Stimulated activated naive CD4-positive, alpha-beta T cell (primary cell): ENCODE measurements around the gene CNTNAP2.

Source experiments
- DNase-seq, 6 experiments: peaks; one replicate each; lab custom pipeline; 2025; lab: John Stamatoyannopoulos, UW

CNTNAP2 gene

DNA sequence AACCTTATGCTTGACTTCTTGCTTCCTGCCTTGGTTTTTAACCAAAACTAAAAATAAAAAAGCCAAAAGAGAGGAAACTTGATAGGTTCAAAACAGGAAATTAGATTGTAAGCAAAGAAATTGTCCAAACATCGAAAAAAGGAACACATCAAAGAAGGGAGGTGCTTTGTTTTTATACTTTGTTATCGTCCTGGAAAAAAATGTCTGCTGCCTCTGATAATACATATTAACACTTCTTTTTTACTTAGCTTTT lies 2187.4 kb downstream of the CNTNAP2 start:
- DNase-seq = no peak

DNA sequence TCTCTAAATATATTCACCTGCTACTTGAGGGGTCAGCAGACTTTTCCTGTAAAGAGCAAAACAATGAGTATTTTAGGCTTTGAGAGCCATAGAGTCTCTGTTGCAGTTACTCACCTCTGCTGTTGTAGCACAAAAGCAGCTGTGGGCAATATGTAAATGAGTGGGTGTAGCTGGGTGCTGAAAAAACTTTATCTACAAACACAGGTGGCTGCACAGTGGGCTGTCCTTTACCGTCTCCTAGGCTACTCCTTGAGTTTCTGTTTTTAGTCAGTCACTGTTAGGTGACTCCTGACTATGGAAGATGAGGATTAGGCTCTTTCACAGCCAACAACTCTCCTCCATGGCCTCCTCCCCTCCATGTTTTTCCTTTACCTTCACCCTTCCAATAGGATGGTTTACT lies 2187.9 kb downstream of the CNTNAP2 start:
- DNase-seq = no peak

DNA sequence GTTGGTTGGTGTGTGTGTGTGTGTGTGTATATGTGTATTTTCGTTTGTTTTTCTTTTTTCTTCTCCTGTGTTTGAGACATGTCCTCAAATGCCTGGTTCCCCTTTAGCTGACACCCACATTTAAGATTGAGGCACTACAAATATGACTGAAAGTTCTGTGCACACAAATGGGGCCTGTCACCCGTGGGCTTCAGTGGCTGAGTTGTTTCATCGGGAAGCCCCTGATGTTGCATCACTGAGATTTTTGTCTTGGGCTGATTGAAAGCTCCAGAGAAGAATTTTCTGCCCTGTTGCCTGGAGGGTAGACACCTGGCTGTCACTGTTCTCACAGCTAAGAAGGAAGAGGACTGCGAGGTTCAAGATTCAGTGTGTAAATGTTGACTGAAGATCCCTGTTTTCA lies 2190.2 kb downstream of the CNTNAP2 start:
- DNase-seq = no peak

DNA sequence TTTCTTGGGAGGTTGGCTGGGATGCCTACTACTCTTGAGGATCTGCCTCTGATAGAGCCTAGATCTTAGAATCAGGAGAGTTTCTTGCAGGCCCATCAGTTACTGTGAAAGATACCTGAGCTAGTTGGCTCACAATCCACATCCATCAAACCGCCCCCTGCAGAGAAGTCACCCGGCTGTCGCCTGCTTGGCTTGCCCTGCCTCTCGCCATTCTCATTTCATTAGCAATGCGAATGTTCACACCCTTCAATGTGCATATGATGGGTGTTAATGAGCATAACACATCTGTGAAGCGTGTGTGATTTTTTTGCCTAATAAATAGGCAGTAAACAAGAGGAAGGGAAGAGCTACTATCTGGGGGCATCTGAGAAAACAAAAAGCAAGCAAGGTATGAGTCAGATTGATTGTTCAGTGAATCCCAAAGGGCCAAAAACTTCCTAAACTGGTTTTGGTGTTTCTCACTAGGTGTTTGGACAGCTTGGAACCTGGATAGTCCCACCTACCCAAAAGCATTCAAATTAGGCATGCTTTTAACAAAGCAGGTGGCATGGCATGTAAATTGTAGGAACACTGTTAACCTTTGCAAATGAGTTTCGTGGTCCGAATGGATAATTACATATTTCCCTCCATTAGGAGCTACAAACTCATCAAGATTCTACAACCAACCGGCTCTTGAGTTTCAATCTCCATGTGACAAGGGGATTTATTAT lies 2201.7 kb downstream of the CNTNAP2 start:
- no peak for DNase-seq

DNA sequence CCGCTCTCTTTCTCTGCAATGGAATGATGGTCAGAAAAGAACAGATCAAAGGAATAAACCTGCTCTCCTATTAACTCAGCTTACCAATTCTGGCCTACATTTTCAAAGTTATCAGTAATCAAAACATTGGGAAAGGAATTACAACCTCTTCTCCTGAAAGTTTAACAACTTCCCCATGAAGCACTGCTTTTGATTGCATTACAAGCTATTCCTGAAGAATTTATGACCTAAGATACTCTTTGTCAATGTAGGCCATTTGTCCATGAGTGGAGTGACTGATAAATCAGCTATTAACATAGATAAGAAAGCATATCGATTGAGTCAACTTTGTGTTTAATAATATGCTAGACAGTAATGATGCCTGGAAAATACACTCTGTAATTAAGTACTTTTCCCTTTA lies 2202.2 kb downstream of the CNTNAP2 start:
- DNase-seq = no peak

DNA sequence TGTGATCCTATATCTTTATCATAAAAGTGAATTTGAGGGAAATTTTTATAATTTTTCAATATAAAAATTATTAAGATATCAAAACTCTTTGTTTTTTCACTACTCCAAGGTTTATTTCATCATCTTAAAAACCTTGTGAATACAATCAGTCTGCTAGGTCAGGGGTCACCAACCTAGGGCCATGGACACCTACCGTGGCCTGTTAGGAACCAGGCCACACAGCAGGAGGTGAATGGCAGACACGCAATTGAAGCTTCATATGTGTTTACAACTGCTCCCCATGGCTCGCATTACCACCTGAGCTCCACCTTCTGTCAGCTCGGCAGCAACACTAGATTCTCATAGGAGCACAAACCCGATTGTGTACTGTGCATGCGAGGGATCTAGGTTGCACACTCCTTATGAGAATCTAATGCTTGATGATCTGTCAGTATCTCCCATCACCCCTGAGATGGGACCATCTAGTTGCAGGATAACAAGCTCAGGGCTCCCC lies 2202.8 kb downstream of the CNTNAP2 start:
- no peak for DNase-seq

DNA sequence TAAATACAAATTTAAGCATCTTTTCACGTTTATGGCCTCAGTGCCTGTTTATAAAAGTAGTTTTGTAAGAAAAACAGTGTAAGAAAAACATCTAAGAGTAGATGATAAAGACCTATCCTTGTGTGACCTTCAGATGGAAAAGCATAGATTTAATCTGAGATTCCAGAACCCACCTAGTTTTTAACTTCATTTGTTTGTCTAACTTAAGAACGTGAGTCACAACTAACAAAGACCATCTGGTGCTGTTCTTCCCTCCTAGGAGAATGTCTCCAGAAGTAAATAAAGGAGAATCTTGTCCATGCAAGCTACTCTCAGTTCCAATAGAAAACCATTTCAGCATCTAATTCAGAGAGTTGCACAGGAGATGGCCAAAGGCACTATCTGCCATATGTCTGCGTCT lies 2208.6 kb downstream of the CNTNAP2 start:
- no peak for DNase-seq

DNA sequence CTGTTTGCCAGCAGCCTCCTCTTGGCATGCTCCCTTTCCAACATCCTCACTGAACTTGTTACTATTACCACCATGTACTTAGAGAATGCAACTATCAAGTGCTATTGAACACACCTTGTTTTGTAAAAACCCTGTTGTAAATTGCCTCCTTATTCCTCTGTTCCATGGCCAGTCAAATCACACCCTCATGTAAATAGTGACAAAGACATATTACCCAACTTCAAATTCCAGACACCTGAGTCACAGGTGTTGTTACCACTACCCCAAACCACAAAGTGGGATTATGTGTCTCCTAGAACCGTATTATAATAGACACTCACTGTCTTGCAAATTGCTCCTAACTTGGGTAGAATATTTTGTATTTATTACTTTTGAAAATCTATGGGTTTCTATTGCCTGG lies 2210.8 kb downstream of the CNTNAP2 start:
- no peak for DNase-seq

DNA sequence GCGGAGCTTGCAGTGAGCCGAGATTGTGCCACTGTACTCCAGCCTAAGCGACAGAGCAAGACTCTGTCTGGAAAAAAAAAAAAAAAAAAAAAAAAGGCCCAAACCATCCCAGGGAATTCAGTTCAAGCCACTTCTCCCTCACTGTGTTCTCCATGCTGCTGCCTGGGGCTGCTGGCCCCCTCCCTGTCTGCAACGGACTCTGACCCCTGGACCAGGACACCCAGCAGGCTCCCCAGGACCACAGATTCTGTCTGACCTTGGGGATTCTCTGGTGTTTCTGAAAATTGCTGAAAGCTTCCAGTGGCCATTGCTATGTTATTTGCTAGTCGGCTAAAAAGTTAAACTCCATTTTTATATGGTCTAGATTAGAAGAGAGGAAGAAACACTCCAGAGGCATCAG lies 2212.3 kb downstream of the CNTNAP2 start:
- no peak for DNase-seq

DNA sequence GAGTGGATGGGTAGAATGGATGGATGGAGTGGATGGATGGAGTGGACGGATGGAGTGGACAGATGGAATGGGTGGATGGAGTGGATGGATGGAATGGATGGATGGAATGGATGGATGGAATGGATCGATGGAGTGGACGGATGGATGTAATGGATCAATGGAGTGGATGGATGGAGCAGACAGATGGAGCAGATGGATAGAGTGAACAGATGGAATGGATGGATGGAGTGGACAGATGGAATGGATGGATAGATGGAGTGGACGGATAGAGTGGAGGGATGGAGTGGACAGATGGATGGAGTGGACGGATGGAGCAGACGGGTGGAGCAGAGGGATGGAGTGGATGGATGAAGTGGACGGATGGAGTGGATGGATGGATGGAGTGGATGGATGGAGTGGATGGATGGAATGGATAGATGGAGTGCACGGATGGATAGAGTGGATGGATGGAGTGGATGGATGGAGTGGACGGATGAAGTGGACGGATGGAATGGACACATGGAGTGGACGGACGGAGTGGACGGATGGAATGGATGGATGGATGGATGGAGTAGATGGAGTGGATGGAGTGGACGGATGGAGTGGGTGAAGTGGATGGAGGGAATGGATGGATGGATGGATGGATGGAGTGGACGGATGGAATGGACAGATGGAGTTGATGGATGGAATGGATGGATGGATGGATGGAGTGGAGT lies 2213.7 kb downstream of the CNTNAP2 start:
- no peak for DNase-seq

DNA sequence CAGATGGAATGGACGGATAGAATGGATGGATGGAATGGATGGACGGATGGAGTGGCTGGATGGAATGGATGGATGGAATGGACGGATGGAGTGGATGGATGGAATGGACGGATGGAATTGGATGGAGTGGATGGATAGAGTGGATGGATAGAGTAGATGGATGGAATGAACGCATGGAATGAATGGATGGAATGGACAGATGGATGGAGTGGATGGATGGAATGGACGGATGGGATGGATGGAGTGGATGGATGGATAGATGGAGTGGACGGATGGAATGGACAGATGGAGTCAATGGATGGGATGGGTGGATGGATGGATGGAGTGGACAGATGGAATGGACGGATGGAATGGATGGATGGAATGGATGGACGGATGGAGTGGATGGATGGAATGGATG lies 2214.2 kb downstream of the CNTNAP2 start:
- no peak for DNase-seq

DNA sequence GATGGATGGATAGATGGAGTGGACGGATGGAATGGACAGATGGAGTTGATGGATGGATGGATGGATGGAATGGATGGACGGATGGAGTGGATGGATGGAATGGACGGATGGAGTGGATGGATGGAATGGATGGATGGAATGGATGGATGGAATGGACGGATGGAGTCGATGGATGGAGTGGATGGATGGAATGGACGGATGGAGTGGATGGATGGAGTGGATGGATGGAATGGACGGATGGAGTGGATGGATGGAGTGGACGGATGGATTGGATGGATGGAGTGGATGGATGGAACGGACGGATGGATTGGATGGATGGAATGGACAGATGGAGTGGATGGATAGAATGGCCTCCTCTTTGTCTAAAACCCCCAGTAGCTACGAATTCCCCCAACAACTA lies 2214.9 kb downstream of the CNTNAP2 start:
- DNase-seq = peak in 1 of 6 experiments; percentile 3

DNA sequence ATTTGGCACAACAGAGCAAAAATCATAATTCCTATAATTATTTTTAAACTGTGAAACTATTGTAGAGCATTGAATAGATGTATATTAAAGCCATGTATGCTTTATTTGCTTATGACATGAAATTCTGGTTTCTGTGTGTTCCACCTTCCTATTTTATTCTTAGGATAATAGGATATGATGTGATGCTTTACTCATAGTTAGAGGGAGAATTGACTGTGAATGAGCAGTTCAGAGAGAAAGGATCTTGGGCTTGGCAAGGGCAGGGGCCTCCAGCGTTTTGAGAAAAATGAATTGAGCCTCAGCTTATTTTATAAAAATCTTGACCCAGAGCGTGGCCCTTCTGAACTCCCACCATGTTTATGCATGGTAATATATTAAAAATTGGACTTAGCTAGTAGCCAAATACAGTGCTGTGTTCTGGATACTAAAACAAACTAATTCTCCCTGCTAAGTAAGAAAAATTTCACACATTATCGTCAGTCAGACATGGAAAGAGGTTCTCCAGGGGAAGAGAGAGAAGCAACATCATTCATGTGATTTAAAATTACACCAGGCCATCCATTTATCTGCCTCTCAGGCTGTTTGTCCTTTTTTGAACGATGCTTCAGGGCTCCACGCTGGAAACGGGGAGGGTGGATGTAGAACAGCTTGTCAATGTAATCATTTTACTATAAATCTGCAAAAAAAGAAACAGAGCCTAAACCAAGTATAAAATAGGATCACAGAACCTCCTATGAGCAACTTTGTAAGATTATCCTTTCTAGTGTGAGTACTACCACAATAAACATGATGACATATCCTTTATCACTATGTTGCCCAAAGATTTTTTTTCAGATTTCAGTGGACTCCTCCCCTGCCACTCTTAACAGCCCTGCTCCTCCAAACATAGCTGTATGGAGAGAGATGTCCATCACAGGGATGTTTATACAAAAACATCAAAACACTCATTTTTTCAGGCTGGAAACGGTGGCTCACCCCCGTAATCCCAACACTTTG lies 2215.9 kb downstream of the CNTNAP2 start:
- no peak for DNase-seq

DNA sequence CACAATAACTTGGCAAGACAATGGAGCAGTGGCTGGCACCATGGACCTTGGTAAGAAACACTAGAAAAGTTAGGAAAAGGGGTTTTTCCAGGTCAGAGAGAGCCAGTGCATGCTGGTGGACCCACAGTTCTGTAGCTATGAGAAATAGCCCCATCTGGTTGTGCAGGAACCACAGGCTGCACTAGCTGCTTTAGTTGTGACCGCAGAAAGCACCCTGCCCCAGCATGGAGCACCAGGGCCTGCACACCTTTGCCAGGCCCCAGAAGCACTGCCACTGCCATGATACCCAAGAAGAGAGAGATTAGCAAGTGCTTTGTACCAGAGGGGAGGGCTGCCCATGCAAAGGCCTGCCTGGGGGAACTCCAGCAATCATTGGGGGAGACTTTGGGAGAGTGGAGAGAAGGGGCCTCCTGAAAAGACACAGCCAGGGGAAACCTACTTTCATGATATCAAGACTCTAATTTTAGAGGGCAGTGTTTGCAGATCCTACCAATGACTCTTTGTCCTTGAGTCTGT lies 2217.9 kb downstream of the CNTNAP2 start:
- no peak for DNase-seq

DNA sequence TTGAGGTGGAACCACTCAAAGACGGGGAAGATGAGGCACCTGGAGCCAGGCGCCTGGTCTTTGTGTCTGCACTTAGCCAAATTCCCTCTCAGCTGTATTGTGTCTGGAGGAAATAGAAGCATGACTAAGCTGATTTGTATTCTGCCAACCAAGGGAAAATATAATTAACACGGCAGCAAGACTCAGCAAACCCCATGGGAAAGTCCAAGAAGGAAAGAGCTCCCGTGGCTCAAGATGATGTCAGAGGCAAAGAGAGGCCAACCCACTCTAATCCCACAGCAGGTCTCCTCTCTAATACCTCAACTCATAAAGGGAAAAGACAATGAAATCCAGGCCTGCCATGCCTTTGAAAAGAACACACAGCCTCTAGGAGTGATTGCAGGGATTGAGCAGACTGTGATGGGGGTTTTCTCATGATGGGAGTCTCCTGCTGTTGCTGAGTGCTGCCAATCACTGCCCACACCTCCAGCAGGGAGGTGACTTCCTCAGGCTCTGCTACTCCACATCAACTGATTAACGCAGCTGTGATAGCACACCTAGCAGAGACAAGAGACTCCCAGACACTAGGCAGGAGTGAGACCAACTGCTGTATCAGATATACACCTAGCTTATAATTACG lies 2218.5 kb downstream of the CNTNAP2 start:
- no peak for DNase-seq

DNA sequence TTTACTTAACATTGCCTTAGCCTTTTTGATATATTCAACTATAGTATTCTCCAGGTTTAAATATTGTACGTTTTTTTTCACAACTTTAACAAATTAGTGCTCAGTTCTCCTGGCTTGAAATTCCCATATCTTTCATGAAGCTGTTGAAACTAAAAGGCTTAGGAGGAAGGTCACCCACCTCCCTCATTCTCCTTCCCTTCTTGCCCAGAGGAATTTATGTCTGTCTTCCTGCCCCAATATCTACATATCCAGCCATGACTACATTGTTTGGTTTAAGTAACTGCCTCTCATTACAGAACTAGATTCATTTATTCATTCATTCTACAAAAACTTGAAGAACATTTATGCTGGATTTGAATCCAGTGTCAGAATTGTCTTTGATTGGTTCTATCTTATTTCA lies 2219.2 kb downstream of the CNTNAP2 start:
- no peak for DNase-seq

DNA sequence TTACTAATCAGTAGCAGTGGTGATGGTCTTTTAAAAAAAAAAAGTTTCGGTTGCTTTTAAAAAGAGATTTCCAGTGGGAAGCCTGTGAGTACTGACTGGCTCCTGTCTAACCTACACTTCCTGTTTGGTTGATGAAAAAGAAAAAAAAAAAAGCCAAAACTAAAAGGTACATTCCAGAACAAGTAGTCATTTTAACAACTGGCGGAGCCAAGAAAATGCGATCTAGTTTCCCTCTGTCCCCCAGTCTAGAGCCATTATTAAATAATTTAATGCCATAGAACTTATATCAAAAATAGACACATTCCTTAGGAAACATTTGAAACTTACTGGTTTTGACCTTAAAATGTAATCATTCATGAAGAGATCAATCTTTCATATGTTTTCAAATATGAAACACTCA lies 2219.8 kb downstream of the CNTNAP2 start:
- DNase-seq = no peak

DNA sequence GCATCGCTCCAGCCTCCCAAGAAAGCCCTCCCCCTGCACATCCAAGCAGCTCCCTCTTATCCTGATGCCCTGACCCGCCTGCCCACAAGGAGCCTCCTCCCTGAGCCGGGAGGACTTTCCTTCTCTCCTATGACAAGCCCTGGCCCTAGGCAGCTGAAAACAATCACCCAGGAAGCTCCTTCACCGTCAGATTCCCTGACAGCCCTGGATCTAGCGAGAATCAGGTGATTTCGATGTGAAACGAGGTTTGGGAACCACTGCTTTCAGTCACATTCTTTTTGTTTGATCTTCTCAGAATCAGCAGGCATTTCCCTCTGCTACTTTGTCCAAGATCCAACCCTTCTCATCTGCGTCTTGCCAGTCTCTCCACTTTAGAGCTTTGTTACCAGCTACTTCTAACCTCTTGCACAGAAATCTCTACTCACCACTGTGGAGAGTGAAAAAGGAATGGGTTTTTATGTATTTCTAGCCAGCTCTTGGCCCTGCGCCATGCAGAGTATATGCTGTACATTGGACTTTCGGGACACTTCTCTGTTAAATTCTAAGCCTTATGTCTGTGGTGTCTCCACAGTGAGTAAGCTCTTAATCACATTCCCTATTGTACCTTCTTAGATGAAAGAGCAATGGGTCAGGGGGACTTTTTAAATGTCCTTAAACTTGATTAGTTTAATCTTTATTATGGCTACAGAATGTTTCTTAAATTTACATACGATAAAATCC lies 2220.8 kb downstream of the CNTNAP2 start:
- no peak for DNase-seq

DNA sequence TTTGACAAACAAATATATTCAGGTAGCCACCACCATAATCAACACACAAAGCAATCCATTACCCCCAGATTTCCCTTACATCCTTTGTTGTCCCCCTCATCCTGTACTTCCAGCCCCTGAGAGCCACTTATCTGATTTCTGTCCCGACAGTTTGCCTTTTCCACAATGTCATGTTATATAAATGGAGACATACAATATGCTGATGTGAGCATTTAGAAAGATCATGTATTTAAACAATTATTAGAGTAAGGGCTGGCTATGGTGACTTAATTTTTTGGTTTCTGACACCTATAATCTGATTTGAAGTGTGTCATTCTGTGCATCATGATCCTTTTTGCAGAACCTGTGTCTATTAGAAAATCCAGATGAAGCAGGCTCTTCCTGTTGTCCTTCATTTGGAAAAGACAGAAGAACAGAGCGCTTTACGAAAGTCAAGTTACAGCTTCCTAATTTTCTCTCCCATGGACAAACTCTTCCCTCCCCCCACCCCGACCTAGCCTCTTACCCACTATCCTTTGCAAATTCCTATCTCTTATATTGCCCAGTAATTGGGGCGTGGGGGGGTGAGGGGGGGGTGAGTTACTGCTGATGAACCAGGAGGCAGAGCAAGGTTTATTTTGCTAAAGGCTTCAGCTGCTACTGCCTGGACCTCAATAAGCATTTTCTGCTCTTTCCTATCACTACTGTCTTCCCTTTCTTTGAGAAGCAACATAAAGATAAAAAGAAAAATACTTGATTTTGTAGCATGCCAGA lies 2221.6 kb downstream of the CNTNAP2 start:
- DNase-seq = no peak

DNA sequence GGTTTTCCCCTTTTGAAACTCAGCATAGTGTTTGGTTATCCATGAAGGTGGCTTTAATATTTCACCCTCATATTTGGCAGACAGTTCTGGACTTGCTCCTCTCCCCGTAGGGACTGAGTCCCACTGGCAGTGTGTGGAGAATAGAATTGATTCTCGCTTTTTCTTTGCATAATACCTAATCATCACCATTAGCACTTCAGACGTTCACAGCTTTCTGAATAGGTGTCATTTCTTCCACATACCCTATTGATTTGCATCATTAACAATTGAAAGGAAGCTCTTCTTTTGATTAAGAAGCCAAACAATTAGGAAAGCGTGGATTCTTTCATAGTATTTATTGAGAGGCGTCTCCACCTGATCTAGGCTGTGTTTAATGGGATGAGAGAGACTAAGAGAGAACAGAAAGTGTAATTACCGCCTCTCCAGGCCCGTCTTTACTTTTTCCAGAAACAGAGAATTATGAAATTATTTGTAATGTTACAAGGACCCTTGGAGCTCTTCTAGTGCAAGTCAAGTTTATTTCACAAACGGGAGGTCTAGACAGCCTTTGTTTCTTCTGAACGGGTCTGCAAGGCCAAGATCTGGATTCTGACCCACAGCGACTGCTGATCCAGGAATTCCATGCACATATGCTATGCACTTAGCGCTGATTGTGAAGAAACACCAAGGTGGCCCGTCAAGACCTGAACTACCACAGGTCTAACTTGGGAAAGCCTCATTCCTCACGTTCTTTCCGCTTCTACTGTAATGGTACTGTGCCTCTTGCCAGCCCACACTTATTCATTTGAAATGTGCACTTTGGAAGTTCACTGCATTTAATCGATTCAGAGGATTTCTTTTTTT lies 2224.1 kb downstream of the CNTNAP2 start:
- DNase-seq = no peak
